Fibroblast of pulmonary artery (primary cell): Measurements from ENCODE around the gene ACOXL.

ENCODE experiments used
- DNase-seq: peaks from one replicate; pipeline ENCODE4 v3.0.0-alpha.2; 2010; ENCODE audit warnings: low read depth
- H3K4me3 ChIP-seq: replicated peaks from 2 replicates; pipeline ENCODE4 v1.5.1; 2011; ENCODE audit warnings: low read depth, mild to moderate bottlenecking, control low read depth, low read length, moderate library complexity
- CTCF ChIP-seq: IDR thresholded peaks from 2 replicates; pipeline ENCODE4 v1.5.1; 2011; ENCODE audit warnings: mild to moderate bottlenecking, control low read depth, low read length, inconsistent platforms; ENCODE audit errors: missing control alignments

ACOXL gene

GRCh38 chr2:110927526-110927925 lies 195.2 kb downstream of the ACOXL start:
- no peak for TF ChIP-seq CTCF
- no peak overlapping the region for H3K4me3 ChIP-seq
- no peak for DNase-seq

- no peak for DNase-seq
- H3K4me3 ChIP-seq = no peak overlapping the region
- TF ChIP-seq CTCF = no peak
These were observed 197.2 kb downstream of the ACOXL start for GRCh38 chr2:110929528-110929927.

GRCh38 chr2:110931648-110932047 lies 199.3 kb downstream of the ACOXL start:
- DNase-seq = peak; percentile 61
- TF ChIP-seq CTCF = no peak
- H3K4me3 ChIP-seq = no peak overlapping the region

- TF ChIP-seq CTCF = no peak
- H3K4me3 ChIP-seq = no peak overlapping the region
- DNase-seq = no peak
These were observed 201.0 kb downstream of the ACOXL start for GRCh38 chr2:110933420-110933819.

GRCh38 chr2:110934948-110935347 lies 202.6 kb downstream of the ACOXL start:
- DNase-seq = no peak
- no peak overlapping the region for H3K4me3 ChIP-seq
- no peak for TF ChIP-seq CTCF

GRCh38 chr2:110940376-110940910 lies 208.1 kb downstream of the ACOXL start:
- no peak for DNase-seq
- no peak overlapping the region for H3K4me3 ChIP-seq
- no peak for TF ChIP-seq CTCF

GRCh38 chr2:110941226-110941625 lies 208.9 kb downstream of the ACOXL start:
- H3K4me3 ChIP-seq = no peak overlapping the region

More at GRCh38 chr2:110941226-110941625, 208.9 kb downstream of the ACOXL start:
- TF ChIP-seq CTCF = no peak
- no peak for DNase-seq
